GM12873 (cell line): ENCODE results near the gene RAP2A.

Experiments used
- CTCF ChIP-seq: IDR thresholded peaks from 2 replicates; pipeline ENCODE4 v1.5.1; 2012; ENCODE audit warnings: low read depth, mild to moderate bottlenecking, moderate library complexity, low read length, control low read depth; ENCODE audit not compliant: insufficient read depth; ENCODE audit errors: missing control alignments

The RAP2A gene

GRCh38 chr13:97456047-97456446 is 22.1 kb downstream of the RAP2A start:
- TF ChIP-seq CTCF = no peak

GRCh38 chr13:97459215-97459777 is 25.3 kb downstream of the RAP2A start:
- no peak for TF ChIP-seq CTCF

- no peak for TF ChIP-seq CTCF
Observed at GRCh38 chr13:97460004-97460775, 26.2 kb downstream of the RAP2A start.

GRCh38 chr13:97460853-97461252 is 26.9 kb downstream of the RAP2A start:
- no peak for TF ChIP-seq CTCF

- TF ChIP-seq CTCF = no peak
Observed at GRCh38 chr13:97464561-97464960, 30.6 kb downstream of the RAP2A start.

GRCh38 chr13:97466722-97467121 is 32.8 kb downstream of the RAP2A start:
- no peak for TF ChIP-seq CTCF

- no peak for TF ChIP-seq CTCF
Observed at GRCh38 chr13:97468331-97468730, 34.4 kb downstream of the RAP2A start.
